NCI-H524 treated with DMSO at 0.1 percent for 48 hours (cell line): ENCODE results near the gene ACAD11.

ENCODE experiments used
- DNase-seq: peaks from one replicate; lab custom pipeline; 2025; lab: John Stamatoyannopoulos, UW

Gene ACAD11

GRCh38 chr3:132550579-132551305 lies 108.9 kb downstream of the ACAD11 start:
- DNase-seq = no peak

GRCh38 chr3:132549890-132550578 lies 109.6 kb downstream of the ACAD11 start:
- no peak for DNase-seq

- DNase-seq = no peak
Measured at GRCh38 chr3:132549169-132549568, 110.4 kb downstream of the ACAD11 start.

GRCh38 chr3:132545471-132545870 lies 114.1 kb downstream of the ACAD11 start:
- DNase-seq = no peak

- DNase-seq = no peak
Measured at GRCh38 chr3:132544130-132544529, 115.5 kb downstream of the ACAD11 start.

- DNase-seq = no peak
Measured at GRCh38 chr3:132543011-132543739, 116.4 kb downstream of the ACAD11 start.

GRCh38 chr3:132542577-132542976 lies 117.0 kb downstream of the ACAD11 start:
- DNase-seq = no peak

GRCh38 chr3:132539681-132540080 lies 119.9 kb downstream of the ACAD11 start:
- no peak for DNase-seq

GRCh38 chr3:132538072-132538471 lies 121.5 kb downstream of the ACAD11 start:
- no peak for DNase-seq

GRCh38 chr3:132537297-132537696 lies 122.3 kb downstream of the ACAD11 start:
- DNase-seq = no peak

GRCh38 chr3:132536442-132537153 lies 123.0 kb downstream of the ACAD11 start:
- DNase-seq = no peak

GRCh38 chr3:132535575-132536441 lies 123.8 kb downstream of the ACAD11 start:
- no peak for DNase-seq

GRCh38 chr3:132530624-132531023 lies 129.0 kb downstream of the ACAD11 start:
- no peak for DNase-seq

GRCh38 chr3:132522353-132522752 lies 137.3 kb downstream of the ACAD11 start:
- no peak for DNase-seq

- DNase-seq = no peak
Measured at GRCh38 chr3:132521901-132522300, 137.7 kb downstream of the ACAD11 start.

- DNase-seq = no peak
Measured at GRCh38 chr3:132519914-132520313, 139.7 kb downstream of the ACAD11 start.

GRCh38 chr3:132517311-132517710 lies 142.3 kb downstream of the ACAD11 start:
- DNase-seq = no peak

GRCh38 chr3:132513057-132513456 lies 146.6 kb downstream of the ACAD11 start:
- no peak for DNase-seq

GRCh38 chr3:132509506-132509905 lies 150.1 kb downstream of the ACAD11 start:
- DNase-seq = no peak

- no peak for DNase-seq
Measured at GRCh38 chr3:132509096-132509495, 150.5 kb downstream of the ACAD11 start.
